ENCODE data around the gene SOX13.

Gene SOX13

GRCh38 chr1:204130178-204130577 lies 57.3 kb downstream of the SOX13 start:
- TF ChIP-seq CTCF (IDR thresholded peaks at IDR 0.05; ENCODE audit: control insufficient read depth, extremely low read depth, insufficient read depth), result no peak
- no peak for DNase-seq (ENCODE audit: low read depth)
- H3K4me3 ChIP-seq (ENCODE audit: low read depth, low read length), result no peak overlapping the region

- TF ChIP-seq CTCF (IDR thresholded peaks at IDR 0.05; ENCODE audit: control insufficient read depth, extremely low read depth, insufficient read depth), result no peak
- no peak overlapping the region for H3K4me3 ChIP-seq (ENCODE audit: low read depth, low read length)
- no peak for DNase-seq (ENCODE audit: low read depth)
These were observed 58.3 kb downstream of the SOX13 start for GRCh38 chr1:204130981-204131892.

GRCh38 chr1:204131978-204132377 lies 59.1 kb downstream of the SOX13 start:
- no peak for TF ChIP-seq CTCF (IDR thresholded peaks at IDR 0.05; ENCODE audit: control insufficient read depth, extremely low read depth, insufficient read depth)
- DNase-seq (ENCODE audit: low read depth), result no peak
- no peak overlapping the region for H3K4me3 ChIP-seq (ENCODE audit: low read depth, low read length)

- H3K4me3 ChIP-seq (ENCODE audit: low read depth, low read length), result no peak overlapping the region
- no peak for DNase-seq (ENCODE audit: low read depth)
- no peak for TF ChIP-seq CTCF (IDR thresholded peaks at IDR 0.05; ENCODE audit: control insufficient read depth, extremely low read depth, insufficient read depth)
These were observed 59.8 kb downstream of the SOX13 start for GRCh38 chr1:204132718-204133117.

GRCh38 chr1:204134103-204134502 lies 61.2 kb downstream of the SOX13 start:
- no peak for DNase-seq (ENCODE audit: low read depth)
- no peak for TF ChIP-seq CTCF (IDR thresholded peaks at IDR 0.05; ENCODE audit: control insufficient read depth, extremely low read depth, insufficient read depth)
- no peak overlapping the region for H3K4me3 ChIP-seq (ENCODE audit: low read depth, low read length)

GRCh38 chr1:204136814-204137213 lies 63.9 kb downstream of the SOX13 start:
- TF ChIP-seq CTCF (IDR thresholded peaks at IDR 0.05; ENCODE audit: control insufficient read depth, extremely low read depth, insufficient read depth), result no peak
- H3K4me3 ChIP-seq (ENCODE audit: low read depth, low read length), result no peak overlapping the region
- DNase-seq (ENCODE audit: low read depth), result no peak

- H3K4me3 ChIP-seq (ENCODE audit: low read depth, low read length), result no peak overlapping the region
- DNase-seq (ENCODE audit: low read depth), result no peak
- no peak for TF ChIP-seq CTCF (IDR thresholded peaks at IDR 0.05; ENCODE audit: control insufficient read depth, extremely low read depth, insufficient read depth)
These were observed 66.2 kb downstream of the SOX13 start for GRCh38 chr1:204139088-204139487.
